Liver (tissue), 3 donors: Measurements from ENCODE around the gene ZDHHC18.

Experiments
- ATF3 ChIP-seq: IDR thresholded peaks from 2 replicates; pipeline ENCODE4 v1.6.1; 2016; ENCODE audit warnings: antibody characterized with exemption
- CTCF ChIP-seq: fragments of 150-350 bp; IDR thresholded peaks from 2 replicates; pipeline ENCODE4 v1.5.1; 2017; ENCODE audit warnings: improper control_type of control experiment, low read depth, low read length; ENCODE audit not compliant: missing input control
- GABPA ChIP-seq, 2 donors: IDR thresholded peaks in 1 of 2; conservative IDR thresholded peaks in 1 of 2; 2 replicates each; pipeline ENCODE4 v1.6.1; 2016; ENCODE audit warnings: antibody characterized with exemption in 2 of 2, mild to moderate bottlenecking in 1 of 2, moderate library complexity in 1 of 2
- JUND ChIP-seq, 2 donors: IDR thresholded peaks; 2 replicates each; pipeline ENCODE4 v1.6.1; 2016; ENCODE audit warnings: antibody characterized with exemption in 2 of 2
- MAX ChIP-seq: IDR thresholded peaks from 2 replicates; pipeline ENCODE4 v1.6.1; 2016; ENCODE audit warnings: antibody characterized with exemption
- NR2F2 ChIP-seq: IDR thresholded peaks from 2 replicates; pipeline ENCODE4 v1.6.1; 2016; ENCODE audit warnings: antibody characterized with exemption
- RAD21 ChIP-seq, 2 donors: IDR thresholded peaks; 2 replicates each; pipeline ENCODE4 v1.6.1; 2016; ENCODE audit warnings: antibody characterized with exemption in 2 of 2, mild to moderate bottlenecking in 2 of 2
- REST ChIP-seq: IDR thresholded peaks from 2 replicates; pipeline ENCODE4 v1.6.1; 2016; ENCODE audit warnings: antibody characterized with exemption, mild to moderate bottlenecking
- TAF1 ChIP-seq: conservative IDR thresholded peaks from 2 replicates; pipeline ENCODE4 v1.6.1; 2016; ENCODE audit warnings: antibody characterized with exemption, mild to moderate bottlenecking
- YY1 ChIP-seq: IDR thresholded peaks from 2 replicates; pipeline ENCODE4 v1.6.1; 2016; ENCODE audit warnings: antibody characterized with exemption, mild to moderate bottlenecking
- ZBTB33 ChIP-seq: IDR thresholded peaks from 2 replicates; pipeline ENCODE4 v1.6.1; 2016; ENCODE audit warnings: antibody characterized with exemption
- donor health status: healthy.
- donor health status: healthy.

- no peak for TF ChIP-seq CTCF
- no peak for TF ChIP-seq TAF1
- TF ChIP-seq RAD21 (IDR thresholded peaks at IDR 0.05) = no peak
- no peak for TF ChIP-seq MAX
- TF ChIP-seq GABPA (IDR thresholded peaks at IDR 0.05 in 1 of 2, conservative IDR thresholded peaks at IDR 0.05 in 1 of 2) = no peak
- no peak for TF ChIP-seq ATF3
- TF ChIP-seq YY1 = no peak
- no peak for TF ChIP-seq NR2F2
- TF ChIP-seq JUND (IDR thresholded peaks at IDR 0.05) = no peak
- no peak for TF ChIP-seq ZBTB33
- TF ChIP-seq REST = no peak
Observed at GRCh38 chr1:26900815-26901511, 74.5 kb downstream of the ZDHHC18 start.
